Measurements from ENCODE around the gene HACL1. TPM values are rescaled to one million over a fixed set of nuclear protein-coding genes. Genes with fewer than 3 reads are reported as not detected.

Gene HACL1
- total RNA-seq, 4 donors from 2014 or later: 18.5 to 93.0 (median 25.7) TPM

GRCh38 chr3:15581471-15582394 lies 19.6 kb downstream of the HACL1 start:
- TF ChIP-seq CTCF (IDR thresholded peaks at IDR 0.05) (no peak), POLR2A (IDR thresholded peaks at IDR 0.05) (no peak)
- H3K36me3 ChIP-seq: no peaks in the 10 kb centered on the region
- DNase-seq: no peak
- no peak overlapping the region for H3K27ac ChIP-seq
- no peaks in the 10 kb centered on the region for H3K27me3 ChIP-seq
- no peak overlapping the region for H3K4me3 ChIP-seq
- no peaks in the 10 kb centered on the region for H3K9me3 ChIP-seq
- intact Hi-C loops (cut with DNase I; ENCODE audit: low total_unique reads): no loop called here
- peaks cover 0 to 5% of the 10 kb centered on the region in 2 donors for H3K4me1 ChIP-seq

- H3K4me1 ChIP-seq: peaks cover 0 to 5% of the 10 kb centered on the region in 2 donors
- H3K27me3 ChIP-seq: no peaks in the 10 kb centered on the region
- no peak for DNase-seq
- TF ChIP-seq CTCF (IDR thresholded peaks at IDR 0.05) (no peak), POLR2A (IDR thresholded peaks at IDR 0.05) (no peak)
- intact Hi-C loops (cut with DNase I; ENCODE audit: low total_unique reads): no loop called here
- H3K9me3 ChIP-seq: no peaks in the 10 kb centered on the region
- H3K36me3 ChIP-seq: no peaks in the 10 kb centered on the region
- no peak overlapping the region for H3K4me3 ChIP-seq
- H3K27ac ChIP-seq: peak overlapping the region in 1 of 2 donors; percentile 38
These were observed 22.3 kb downstream of the HACL1 start for GRCh38 chr3:15579051-15579450.

GRCh38 chr3:15578289-15578867 lies 23.0 kb downstream of the HACL1 start:
- no peak for DNase-seq
- Histone ChIP-seq H3K9me3 (no peaks in the 10 kb centered on the region), H3K27ac (peak overlapping the region in 1 of 2 donors; percentile 38), H3K27me3 (no peaks in the 10 kb centered on the region), H3K4me1 (peaks cover 0 to 5% of the 10 kb centered on the region in 2 donors), H3K4me3 (no peak overlapping the region), H3K36me3 (no peaks in the 10 kb centered on the region)
- TF ChIP-seq CTCF (IDR thresholded peaks at IDR 0.05) (no peak), POLR2A (IDR thresholded peaks at IDR 0.05) (no peak)
- intact Hi-C loops (cut with DNase I; ENCODE audit: low total_unique reads): no loop called here

GRCh38 chr3:15576475-15576874 lies 24.9 kb downstream of the HACL1 start:
- H3K27ac ChIP-seq: no peak overlapping the region
- H3K27me3 ChIP-seq: no peaks in the 10 kb centered on the region
- H3K4me3 ChIP-seq: no peak overlapping the region
- TF ChIP-seq POLR2A (IDR thresholded peaks at IDR 0.05) (no peak), CTCF (IDR thresholded peaks at IDR 0.05) (no peak)
- peaks cover 0 to 5% of the 10 kb centered on the region in 2 donors for H3K4me1 ChIP-seq
- intact Hi-C loops (cut with DNase I; ENCODE audit: low total_unique reads): no loop called here
- H3K9me3 ChIP-seq: no peaks in the 10 kb centered on the region
- DNase-seq: no peak
- no peaks in the 10 kb centered on the region for H3K36me3 ChIP-seq

- Histone ChIP-seq H3K27me3 (no peaks in the 10 kb centered on the region), H3K36me3 (no peaks in the 10 kb centered on the region), H3K4me1 (peaks cover 0 to 5% of the 10 kb centered on the region in 2 donors), H3K4me3 (no peak overlapping the region), H3K9me3 (no peaks in the 10 kb centered on the region), H3K27ac (no peak overlapping the region)
- TF ChIP-seq CTCF (IDR thresholded peaks at IDR 0.05) (no peak), POLR2A (IDR thresholded peaks at IDR 0.05) (no peak)
- no peak for DNase-seq
- intact Hi-C loops (cut with DNase I; ENCODE audit: low total_unique reads): no loop called here
These were observed 25.9 kb downstream of the HACL1 start for GRCh38 chr3:15575446-15575845.

All from uterus (tissue), 4 donors.